ENCODE data around the gene EML5.

DNA sequence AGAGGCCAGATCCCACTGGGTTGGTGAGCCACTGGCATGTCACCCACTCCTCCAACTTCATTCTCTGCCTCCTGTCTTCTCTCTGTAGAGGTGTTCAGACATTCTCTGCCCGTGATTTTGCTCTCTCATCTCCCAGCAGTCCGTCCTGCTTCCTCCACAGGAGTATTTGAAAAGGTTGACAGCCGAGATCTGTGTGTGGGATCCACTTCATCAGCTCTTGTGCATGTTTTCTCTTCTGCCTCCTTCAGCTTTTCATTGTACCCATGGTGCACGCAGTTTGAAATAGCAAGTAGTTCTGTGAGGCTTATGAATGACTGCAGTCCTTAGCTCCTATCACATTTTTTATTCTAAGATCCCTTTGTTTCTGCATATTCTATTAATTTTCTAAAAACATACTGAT, 195.2 kb downstream of the EML5 start:
- TF ChIP-seq CTCF (IDR thresholded peaks at IDR 0.05; ENCODE audit: insufficient read depth, low read length, poor library complexity, severe bottlenecking), result no peak
- no peak for TF ChIP-seq EZH2phosphoT487 (conservative IDR thresholded peaks at IDR 0.05; ENCODE audit: low read length)

Measured in SU-DHL-6 (cell line).